Measurements from ENCODE around the gene SYT7. TPM values are rescaled to one million over a fixed set of nuclear protein-coding genes. Genes with fewer than 3 reads are reported as not detected.

Gene SYT7
- total and polyA plus RNA-seq, 2 of the 4 experiments (the other 2 are of a cell fraction), result under 0.01 to 0.19 TPM

- dilution Hi-C loops (cut with HindIII; ENCODE audit: low sequenced_read_pairs, unreplicated experiment) (no loop called here), intact Hi-C loops (cut with micrococcal nuclease) (no loop called here), in situ Hi-C loops (cut with MboI; ENCODE audit: low sequenced_read_pairs) (no loop called here)
- Histone ChIP-seq H3K4ac (ENCODE audit: low read depth, low read length) (no peak overlapping the region), H4K8ac (ENCODE audit: low read depth in 2 of 2, low read length in 2 of 2) (no peak overlapping the region), H2BK120ac (ENCODE audit: low read depth, low read length) (no peak overlapping the region), H2BK15ac (ENCODE audit: low read depth, low read length) (no peak overlapping the region), H2AK5ac (ENCODE audit: low read depth, low read length) (no peak overlapping the region), H2BK5ac (ENCODE audit: low read depth, low read length, poor library complexity, severe bottlenecking) (no peak overlapping the region), H3K14ac (replicated peaks; ENCODE audit: low read depth, low read length) (no peak overlapping the region), H2BK20ac (ENCODE audit: low read depth, low read length) (no peak overlapping the region), H3K9me1 (ENCODE audit: insufficient read depth, low read length) (no peaks in the 10 kb centered on the region), H3K23ac (ENCODE audit: low read depth, low read length) (no peak overlapping the region), H3K9ac (ENCODE audit: low read depth, low read length) (no peak overlapping the region), H3K4me3 (ENCODE audit: insufficient read depth, low read depth, low read length) (no peak overlapping the region), H3K56ac (ENCODE audit: extremely low read depth, insufficient read depth, low read length) (no peak overlapping the region), H3K36me3 (ENCODE audit: control insufficient read depth, insufficient read depth, low read length) (no peaks in the 10 kb centered on the region), H3K18ac (ENCODE audit: low read depth, low read length) (no peak overlapping the region), H2AFZ (replicated peaks; ENCODE audit: low read length, poor library complexity) (no peak overlapping the region), H3K9me3 (ENCODE audit: control insufficient read depth, insufficient read depth, low read length) (no peaks in the 10 kb centered on the region), H2AK9ac (replicated peaks; ENCODE audit: low read depth, low read length, poor library complexity) (no peak overlapping the region), H3K27ac (ENCODE audit: insufficient read depth, low read length) (no peak overlapping the region), H4K91ac (ENCODE audit: insufficient read depth, low read depth, low read length) (no peak overlapping the region), H3K4me2 (ENCODE audit: low read depth, low read length) (no peak overlapping the region), H3K27me3 (ENCODE audit: control insufficient read depth, insufficient read depth, low read length) (peaks cover 20% of the 10 kb centered on the region; the same call in 1 of the 2 replicates), H4K20me1 (ENCODE audit: insufficient read depth, low read length) (no peaks in the 10 kb centered on the region), H4K5ac (ENCODE audit: low read depth, low read length) (no peak overlapping the region), H3K4me1 (ENCODE audit: control insufficient read depth, insufficient read depth, low read length) (peaks cover 1% of the 10 kb centered on the region), H3K79me1 (ENCODE audit: low read depth in 1 of 2, low read length in 2 of 2) (no peaks in the 10 kb centered on the region)
- TF ChIP-seq CTCF (conservative IDR thresholded peaks at IDR 0.05; ENCODE audit: low read depth, low read length) (0 out of 2 replicates have a peak, but pooled peaks have one; percentile 8), POLR2A (IDR thresholded peaks at IDR 0.05; ENCODE audit: low read depth, low read length) (no peak)
- TF ChIP-seq, protein P1, sequence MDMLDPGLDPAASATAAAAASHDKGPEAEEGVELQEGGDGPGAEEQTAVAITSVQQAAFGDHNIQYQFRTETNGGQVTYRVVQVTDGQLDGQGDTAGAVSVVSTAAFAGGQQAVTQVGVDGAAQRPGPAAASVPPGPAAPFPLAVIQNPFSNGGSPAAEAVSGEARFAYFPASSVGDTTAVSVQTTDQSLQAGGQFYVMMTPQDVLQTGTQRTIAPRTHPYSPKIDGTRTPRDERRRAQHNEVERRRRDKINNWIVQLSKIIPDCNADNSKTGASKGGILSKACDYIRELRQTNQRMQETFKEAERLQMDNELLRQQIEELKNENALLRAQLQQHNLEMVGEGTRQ (IDR thresholded peaks at IDR 0.05; ENCODE audit: low read depth, low read length), result no peak
- no TSS peak for BruUV-seq (replicated peaks)
- ChIA-PET CTCF (no interaction called here), POLR2A (ENCODE audit: unreplicated experiment) (no interaction called here)
- ATAC-seq (ENCODE audit: low read depth) (no peak), DNase-seq (peak; percentile 29)
- WGBS, 2 experiments (ENCODE audit: extremely low coverage in 2 of 2, insufficient read length in 1 of 2), result 100% methylated on average over 2 of the region's 4 CpGs; no CpG with 5 or more reads in 1 of the 2 experiments
Observed at GRCh38 chr11:61617515-61617914, 36.6 kb upstream of the SYT7 start.

All from IMR-90 (cell line).